ENCODE data around the gene PDCD11. TPM values are rescaled to one million over a fixed set of nuclear protein-coding genes. Genes with fewer than 3 reads are reported as not detected.

The PDCD11 gene
- total and polyA plus RNA-seq, 2 of the 8 experiments (the other 6 are each of a cell fraction or from before 2014, with no cell fraction given): 18.1 to 79.1 TPM

DNA sequence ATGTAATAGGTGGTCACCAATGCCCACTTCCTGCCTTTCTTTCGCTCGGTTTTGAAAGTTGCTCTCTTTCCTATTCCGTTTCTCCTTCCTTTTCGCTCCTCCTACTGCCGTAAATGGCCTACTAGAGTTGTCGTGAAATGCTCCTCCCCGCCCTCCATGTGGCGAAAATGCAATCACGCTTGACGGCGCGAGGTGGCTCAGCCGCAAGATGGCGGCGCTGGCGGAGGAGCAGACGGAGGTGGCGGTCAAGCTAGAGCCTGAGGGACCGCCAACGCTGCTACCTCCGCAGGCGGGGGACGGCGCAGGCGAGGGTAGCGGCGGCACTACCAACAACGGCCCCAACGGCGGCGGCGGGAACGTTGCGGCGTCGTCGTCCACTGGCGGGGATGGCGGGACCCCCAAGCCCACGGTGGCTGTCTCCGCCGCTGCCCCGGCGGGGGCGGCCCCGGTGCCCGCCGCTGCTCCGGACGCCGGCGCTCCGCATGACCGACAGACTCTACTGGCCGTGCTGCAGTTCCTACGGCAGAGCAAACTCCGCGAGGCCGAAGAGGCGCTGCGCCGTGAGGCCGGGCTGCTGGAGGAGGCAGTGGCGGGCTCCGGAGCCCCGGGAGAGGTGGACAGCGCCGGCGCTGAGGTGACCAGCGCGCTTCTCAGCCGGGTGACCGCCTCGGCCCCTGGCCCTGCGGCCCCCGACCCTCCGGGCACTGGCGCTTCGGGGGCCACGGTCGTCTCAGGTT, 28.5 kb upstream of the PDCD11 start, which contains the start of gene TAF5 (continued):
- TF ChIP-seq RXRA (IDR thresholded peaks at IDR 0.05; ENCODE audit: insufficient read depth, low read depth, low read length) (no peak), CHD1 (IDR thresholded peaks at IDR 0.05; ENCODE audit: low read depth, low read length) (0 out of 2 replicates have a peak, but pooled peaks have one; percentile 32), GTF2F1 (IDR thresholded peaks at IDR 0.05; ENCODE audit: borderline replicate concordance, low read depth, low read length) (no peak), POU5F1 (IDR thresholded peaks at IDR 0.05; ENCODE audit: low read depth, low read length) (no peak), EGR1 (IDR thresholded peaks at IDR 0.05; ENCODE audit: borderline replicate concordance, low read depth, low read length) (no peak), SUZ12 (IDR thresholded peaks at IDR 0.05; ENCODE audit: low read length) (no peak), ZNF274 (IDR thresholded peaks at IDR 0.05; ENCODE audit: borderline replicate concordance, extremely low read depth, low read length) (no peak), BRCA1 (IDR thresholded peaks at IDR 0.05; ENCODE audit: low read depth, low read length) (no peak), BACH1 (IDR thresholded peaks at IDR 0.05; ENCODE audit: low read length) (no peak), JUN (IDR thresholded peaks at IDR 0.05; ENCODE audit: low read depth, low read length) (no peak), RBBP5 (IDR thresholded peaks at IDR 0.05; ENCODE audit: borderline replicate concordance, low read depth, low read length) (0 out of 2 replicates have a peak, but pooled peaks have one; percentile 66), TCF12 (IDR thresholded peaks at IDR 0.05; ENCODE audit: low read depth, low read length) (no peak), CBX8 (IDR thresholded peaks at IDR 0.05; ENCODE audit: borderline replicate concordance, low read depth, low read length) (no peak), SRF (IDR thresholded peaks at IDR 0.05; ENCODE audit: low read depth, low read length) (no peak), TBP (IDR thresholded peaks at IDR 0.05; ENCODE audit: low read depth, low read length) (peak; percentile 98), CHD2 (IDR thresholded peaks at IDR 0.05; ENCODE audit: low read length) (no peak), TAF7 (optimal IDR thresholded peaks at IDR 0.05; ENCODE audit: borderline replicate concordance, low read depth, low read length) (peak; percentile 99), HDAC6 (IDR thresholded peaks at IDR 0.05; ENCODE audit: low read depth, low read length) (no peak), FOSL1 (IDR thresholded peaks at IDR 0.05; ENCODE audit: insufficient read depth, low read depth, low read length) (no peak), TAF1 (IDR thresholded peaks at IDR 0.05; ENCODE audit: low read depth, low read length) (peak; percentile 100)
- TF ChIP-seq, protein P1, sequence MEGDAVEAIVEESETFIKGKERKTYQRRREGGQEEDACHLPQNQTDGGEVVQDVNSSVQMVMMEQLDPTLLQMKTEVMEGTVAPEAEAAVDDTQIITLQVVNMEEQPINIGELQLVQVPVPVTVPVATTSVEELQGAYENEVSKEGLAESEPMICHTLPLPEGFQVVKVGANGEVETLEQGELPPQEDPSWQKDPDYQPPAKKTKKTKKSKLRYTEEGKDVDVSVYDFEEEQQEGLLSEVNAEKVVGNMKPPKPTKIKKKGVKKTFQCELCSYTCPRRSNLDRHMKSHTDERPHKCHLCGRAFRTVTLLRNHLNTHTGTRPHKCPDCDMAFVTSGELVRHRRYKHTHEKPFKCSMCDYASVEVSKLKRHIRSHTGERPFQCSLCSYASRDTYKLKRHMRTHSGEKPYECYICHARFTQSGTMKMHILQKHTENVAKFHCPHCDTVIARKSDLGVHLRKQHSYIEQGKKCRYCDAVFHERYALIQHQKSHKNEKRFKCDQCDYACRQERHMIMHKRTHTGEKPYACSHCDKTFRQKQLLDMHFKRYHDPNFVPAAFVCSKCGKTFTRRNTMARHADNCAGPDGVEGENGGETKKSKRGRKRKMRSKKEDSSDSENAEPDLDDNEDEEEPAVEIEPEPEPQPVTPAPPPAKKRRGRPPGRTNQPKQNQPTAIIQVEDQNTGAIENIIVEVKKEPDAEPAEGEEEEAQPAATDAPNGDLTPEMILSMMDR (IDR thresholded peaks at IDR 0.05; ENCODE audit: control extremely low read depth in 1 of 3, insufficient read depth in 1 of 3, low read depth in 1 of 3, low read length in 3 of 3): no peak
- TF ChIP-seq, protein P2, sequence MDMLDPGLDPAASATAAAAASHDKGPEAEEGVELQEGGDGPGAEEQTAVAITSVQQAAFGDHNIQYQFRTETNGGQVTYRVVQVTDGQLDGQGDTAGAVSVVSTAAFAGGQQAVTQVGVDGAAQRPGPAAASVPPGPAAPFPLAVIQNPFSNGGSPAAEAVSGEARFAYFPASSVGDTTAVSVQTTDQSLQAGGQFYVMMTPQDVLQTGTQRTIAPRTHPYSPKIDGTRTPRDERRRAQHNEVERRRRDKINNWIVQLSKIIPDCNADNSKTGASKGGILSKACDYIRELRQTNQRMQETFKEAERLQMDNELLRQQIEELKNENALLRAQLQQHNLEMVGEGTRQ (IDR thresholded peaks at IDR 0.05; ENCODE audit: low read length): no peak
